Ovary (tissue), 9 donors: ENCODE data around the gene TBCD. TPM values are rescaled to one million over a fixed set of nuclear protein-coding genes. Genes with fewer than 3 reads are reported as not detected.

Source experiments
- DNase-seq, 5 donors: peaks; one replicate each; pipeline ENCODE4 v3.0.0-alpha.2; 2019 to 2020
- H3K27ac ChIP-seq, 2 donors: fragments of 200-600 bp; one replicate each; pipeline versions ENCODE4 v1.5.1 to v1.8.0; 2019 to 2022
- H3K27me3 ChIP-seq: fragments of 200-600 bp; one replicate; pipeline ENCODE4 v1.8.0; 2022
- H3K36me3 ChIP-seq: fragments of 200-600 bp; sonication (generic); one replicate; pipeline ENCODE4 v1.5.1; 2019
- H3K4me1 ChIP-seq: one replicate; pipeline ENCODE4 v1.8.1; 2013; ENCODE audit warnings: mild to moderate bottlenecking, moderate library complexity; ENCODE audit not compliant: insufficient read depth
- H3K4me3 ChIP-seq: fragments of 200-600 bp; sonication (generic); one replicate; pipeline ENCODE4 v1.5.1; 2017
- H3K9me3 ChIP-seq, 2 donors: fragments of 200-600 bp in 1 of 2; sonication (generic) in 1 of 2; one replicate each; pipeline versions ENCODE4 v1.5.1 to v1.8.1; 2013 to 2019; ENCODE audit warnings: mild to moderate bottlenecking in 1 of 2, moderate library complexity in 1 of 2
- EP300 ChIP-seq: sonication (generic); formaldehyde crosslinking; IDR thresholded peaks from one replicate; pipeline ENCODE4 v1.6.1; 2017; ENCODE audit warnings: antibody characterized with exemption
- POLR2A ChIP-seq: fragments of 450-650 bp; IDR thresholded peaks from one replicate; pipeline ENCODE4 v1.6.1; 2017; ENCODE audit warnings: antibody characterized with exemption, mild to moderate bottlenecking, moderate library complexity
- WGBS, 3 donors: extraction: QIAGEN DNeasy Blood & Tissue Kit in 1 of 3; methylation state at CpG; one replicate each; pipeline versions ENCODE4 v1.1.5 to v1.1.7; 2013 to 2017; 5-methylcytosine and 5-hydroxymethylcytosine counted together
- intact Hi-C, 4 donors: fragments of 100-400 bp; cut with DNase I; formaldehyde crosslinking; loops; one replicate each; pipeline versions ENCODE4 v1.11.0 to v1.15.1; 2022 to 2023
- polyA plus RNA-seq, 2 donors: library from polyadenylated mRNA; stranded (reverse); fragments of 200-250 nt in 1 of 2; fragments of 350-450 nt in 1 of 2; fragmentation: Illumina TruSeq in 1 of 2; extraction: RNeasy Lipid Tissue Mini Kit (QIAGEN cat#74804) in 1 of 2; gene quantifications; one replicate each; pipeline ENCODE4 v1.2.3, GENCODE V29; 2013 to 2014
- total RNA-seq, 7 donors: library from RNA; depleted of rRNA in 2 of 7; stranded (reverse); fragments of >200 nt in 2 of 7; fragmentation: NEBNext Ultra II Directional in 3 of 7; extraction: Animal tissue kit (Norgen Biotek cat#: 25700) in 3 of 7; gene quantifications; one replicate each; pipeline versions ENCODE4 v1.1.0 to v1.2.4, GENCODE V29; 2016 to 2023
- TF ChIP-seq, protein P1 (sequence below), 3 donors: fragments of 450-650 bp in 2 of 3; fragments of 200-600 bp in 1 of 3; IDR thresholded peaks; one replicate each; pipeline versions ENCODE4 v1.5.1 to v1.8.0; 2016 to 2022; ENCODE audit warnings: antibody characterized with exemption in 3 of 3, mild to moderate bottlenecking in 1 of 3
- donor health status: DM: no; HTN: no; CAD: no; lungs with moderate emphysema.
- donor health status: DM: no; HTN: no; CAD: no.
- donor health status: Bipolar disorder and iron deficiency.
- donor health status: DM: yes; HTN: yes; CAD: no.
- donor health status: DM: no; HTN: no; CAD: no.
- donor health status: DM: yes; HTN: yes; CAD: no.

The TBCD gene
- total and polyA plus RNA-seq, 9 donors, result 29.2 to 88.3 (median 59.2) TPM

DNA sequence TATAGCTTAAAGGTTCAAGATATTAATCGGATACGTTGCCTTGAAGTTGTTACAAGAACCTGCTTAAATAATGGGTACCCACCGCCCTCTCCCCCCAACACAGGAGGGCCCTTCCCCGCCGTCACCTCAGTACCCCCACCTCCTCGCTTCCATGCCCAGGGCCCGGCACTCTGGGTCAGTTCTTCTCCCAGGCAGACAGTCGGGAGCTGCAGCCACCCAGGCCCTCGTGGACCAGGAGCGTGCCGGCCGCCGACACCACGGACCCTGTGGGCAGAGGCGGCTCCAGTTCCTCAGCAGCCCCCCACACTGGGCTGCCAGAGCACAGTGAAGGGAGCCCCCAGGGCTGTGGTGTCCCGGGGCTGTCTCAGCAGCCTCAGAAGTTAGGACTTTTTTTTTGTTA lies 168.8 kb downstream of the TBCD start:
- 91 to 93% (median 93%) methylated on average over 16 of the region's 16 CpGs for WGBS, 3 donors
- intact Hi-C loops, result no loop called here
- Histone ChIP-seq H3K9me3 (no peaks in the 10 kb centered on the region), H3K27ac (no peak overlapping the region), H3K4me3 (no peak overlapping the region), H3K27me3 (no peaks in the 10 kb centered on the region), H3K4me1 (no peaks in the 10 kb centered on the region), H3K36me3 (no peaks in the 10 kb centered on the region)
- no peak for TF ChIP-seq EP300
- TF ChIP-seq, protein P1, sequence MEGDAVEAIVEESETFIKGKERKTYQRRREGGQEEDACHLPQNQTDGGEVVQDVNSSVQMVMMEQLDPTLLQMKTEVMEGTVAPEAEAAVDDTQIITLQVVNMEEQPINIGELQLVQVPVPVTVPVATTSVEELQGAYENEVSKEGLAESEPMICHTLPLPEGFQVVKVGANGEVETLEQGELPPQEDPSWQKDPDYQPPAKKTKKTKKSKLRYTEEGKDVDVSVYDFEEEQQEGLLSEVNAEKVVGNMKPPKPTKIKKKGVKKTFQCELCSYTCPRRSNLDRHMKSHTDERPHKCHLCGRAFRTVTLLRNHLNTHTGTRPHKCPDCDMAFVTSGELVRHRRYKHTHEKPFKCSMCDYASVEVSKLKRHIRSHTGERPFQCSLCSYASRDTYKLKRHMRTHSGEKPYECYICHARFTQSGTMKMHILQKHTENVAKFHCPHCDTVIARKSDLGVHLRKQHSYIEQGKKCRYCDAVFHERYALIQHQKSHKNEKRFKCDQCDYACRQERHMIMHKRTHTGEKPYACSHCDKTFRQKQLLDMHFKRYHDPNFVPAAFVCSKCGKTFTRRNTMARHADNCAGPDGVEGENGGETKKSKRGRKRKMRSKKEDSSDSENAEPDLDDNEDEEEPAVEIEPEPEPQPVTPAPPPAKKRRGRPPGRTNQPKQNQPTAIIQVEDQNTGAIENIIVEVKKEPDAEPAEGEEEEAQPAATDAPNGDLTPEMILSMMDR (IDR thresholded peaks at IDR 0.05), result no peak
- no peak for DNase-seq

DNA sequence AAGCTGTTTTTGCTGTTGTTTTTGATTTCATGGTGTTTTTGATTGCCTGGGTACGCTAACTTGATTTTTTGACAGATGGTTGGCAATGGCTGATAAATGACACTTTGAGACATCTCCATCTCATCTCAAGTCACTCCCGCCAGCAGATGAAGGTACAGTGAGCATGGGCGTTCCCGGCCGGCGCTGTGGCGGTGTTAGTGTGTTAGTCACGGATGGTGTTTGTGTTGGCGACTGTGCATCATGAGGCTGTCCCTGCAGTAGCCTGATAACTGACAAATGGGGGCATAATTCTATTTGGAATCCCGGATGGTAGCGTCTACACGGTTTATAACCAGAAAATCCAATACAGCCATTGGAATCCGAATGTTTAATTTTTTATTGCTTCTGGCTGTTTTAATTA lies 169.6 kb downstream of the TBCD start:
- Histone ChIP-seq H3K4me3 (no peak overlapping the region), H3K27me3 (no peaks in the 10 kb centered on the region), H3K36me3 (no peaks in the 10 kb centered on the region), H3K4me1 (no peaks in the 10 kb centered on the region), H3K27ac (no peak overlapping the region), H3K9me3 (no peaks in the 10 kb centered on the region)
- no peak for DNase-seq
- WGBS, 3 donors, result 93% methylated on average over 13 of the region's 13 CpGs
- TF ChIP-seq EP300 (no peak), POLR2A (no peak)
- TF ChIP-seq, protein P1 (IDR thresholded peaks at IDR 0.05), result no peak
- intact Hi-C loops, result no loop called here

DNA sequence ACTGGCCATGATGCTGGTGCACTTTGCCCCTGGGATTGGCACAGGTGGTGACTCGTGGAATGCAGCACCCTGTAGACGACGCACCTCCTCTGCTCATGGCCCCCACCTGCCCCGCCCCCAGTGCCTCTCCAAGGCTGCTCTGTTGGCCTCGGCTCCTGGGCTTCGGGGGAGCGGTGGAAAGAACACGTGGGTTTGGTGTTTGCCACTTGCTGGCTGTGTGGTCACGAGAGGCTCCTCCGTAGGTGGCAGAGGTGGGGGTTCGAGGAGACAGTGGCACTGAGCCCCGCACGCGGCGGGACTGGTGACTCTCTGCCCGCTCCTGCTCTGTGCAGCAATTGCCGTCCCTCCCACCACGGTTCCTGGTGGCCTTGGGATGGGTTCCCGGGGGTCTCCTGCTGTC lies 170.8 kb downstream of the TBCD start:
- Histone ChIP-seq H3K27me3 (no peaks in the 10 kb centered on the region), H3K4me3 (no peak overlapping the region), H3K27ac (no peak overlapping the region), H3K9me3 (no peaks in the 10 kb centered on the region), H3K36me3 (no peaks in the 10 kb centered on the region), H3K4me1 (no peaks in the 10 kb centered on the region)
- intact Hi-C loops, result no loop called here
- WGBS, 3 donors, result 87 to 88% (median 88%) methylated on average over 19 of the region's 19 CpGs
- no peak for TF ChIP-seq EP300
- TF ChIP-seq POLR2A, result no peak
- TF ChIP-seq, protein P1 (IDR thresholded peaks at IDR 0.05), result no peak
- DNase-seq, result no peak

DNA sequence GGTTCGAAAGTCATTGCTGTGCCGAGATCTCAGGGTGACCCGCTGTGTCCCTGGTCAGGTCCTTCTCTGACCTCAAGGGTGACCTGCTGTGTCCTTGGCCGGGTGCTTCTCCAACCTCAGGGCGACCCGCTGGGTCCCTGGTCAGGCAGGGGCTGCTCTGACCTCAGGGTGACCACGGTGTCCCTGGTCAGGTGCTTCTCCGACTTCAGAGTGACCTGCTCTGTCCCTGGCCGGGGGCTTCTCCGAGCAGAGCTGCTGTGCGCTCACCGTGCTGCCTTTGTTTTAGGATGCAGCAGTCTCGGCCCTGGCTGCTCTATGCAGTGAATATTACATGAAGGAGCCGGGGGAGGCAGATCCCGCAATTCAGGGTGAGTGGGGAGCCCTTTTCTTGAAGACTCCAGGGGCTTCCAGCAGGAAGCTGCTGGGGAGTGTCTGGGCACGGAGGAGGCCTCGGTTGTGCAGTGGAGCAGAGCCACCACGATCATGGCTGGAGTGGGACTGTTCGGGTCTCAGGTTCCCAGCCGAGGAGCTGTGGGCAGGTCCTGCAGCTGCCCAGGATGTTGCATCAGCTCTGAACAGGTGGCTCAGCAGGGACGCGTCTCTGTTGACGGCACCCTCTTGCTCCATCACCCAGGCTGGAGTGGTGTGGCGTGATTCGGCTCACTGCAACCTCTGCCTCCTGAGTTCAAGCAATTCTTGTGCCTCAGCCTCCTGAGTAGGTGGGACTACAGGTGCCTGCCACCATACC lies 171.7 kb downstream of the TBCD start:
- 91 to 92% (median 92%) methylated on average over 24 to 25 of the region's 25 CpGs for WGBS, 3 donors
- H3K4me3 ChIP-seq, result no peak overlapping the region
- DNase-seq, result no peak
- TF ChIP-seq EP300, result no peak
- TF ChIP-seq, protein P1 (IDR thresholded peaks at IDR 0.05), result no peak
- TF ChIP-seq POLR2A, result no peak
- no peaks in the 10 kb centered on the region for H3K36me3 ChIP-seq
- no peaks in the 10 kb centered on the region for H3K4me1 ChIP-seq
- no peak overlapping the region for H3K27ac ChIP-seq
- H3K9me3 ChIP-seq, result no peaks in the 10 kb centered on the region
- no peaks in the 10 kb centered on the region for H3K27me3 ChIP-seq
- intact Hi-C loops, result no loop called here
